Measurements from ENCODE around the gene TRIM9. TPM values are rescaled to one million over a fixed set of nuclear protein-coding genes. Genes with fewer than 3 reads are reported as not detected.

The TRIM9 gene
- total and polyA plus RNA-seq, 2 of the 4 experiments (the other 2 are of a cell fraction) = under 0.01 to 0.09 TPM

DNA sequence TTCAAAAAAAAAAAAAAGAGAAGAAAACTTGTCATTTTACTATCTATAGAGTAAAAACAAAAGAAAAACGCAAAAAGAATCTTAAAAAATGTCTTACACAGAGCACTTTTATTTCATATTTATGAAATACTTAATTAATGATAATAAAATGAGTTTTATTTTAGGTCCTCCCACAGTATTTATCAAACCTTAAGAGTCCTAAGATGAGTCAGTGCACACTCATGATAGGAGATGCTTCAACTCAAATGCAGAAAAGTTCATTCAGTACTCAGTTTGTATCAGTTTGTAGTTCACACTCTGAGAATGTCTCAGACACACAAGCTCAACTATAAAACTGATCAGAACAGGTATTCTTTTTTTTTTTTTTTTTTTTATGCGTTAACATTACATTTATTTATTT is 41.7 kb downstream of the TRIM9 start:
- H2AFZ ChIP-seq (replicated peaks; ENCODE audit: low read length, poor library complexity) = no peak overlapping the region
- no peak overlapping the region for H2BK120ac ChIP-seq (ENCODE audit: low read depth, low read length)
- intact Hi-C loops (cut with micrococcal nuclease) = no loop called here
- H3K9me3 ChIP-seq (ENCODE audit: control insufficient read depth, insufficient read depth, low read length) = peaks cover 4% of the 10 kb centered on the region; the same call in 1 of the 2 replicates
- H3K27me3 ChIP-seq (ENCODE audit: control insufficient read depth, insufficient read depth, low read length) = peaks cover 13% of the 10 kb centered on the region
- CTCF ChIA-PET = no interaction called here
- no peak overlapping the region for H3K9ac ChIP-seq (ENCODE audit: low read depth, low read length)
- H3K4ac ChIP-seq (ENCODE audit: low read depth, low read length) = no peak overlapping the region
- no peak overlapping the region for H3K4me3 ChIP-seq (ENCODE audit: insufficient read depth, low read depth, low read length)
- H3K27ac ChIP-seq (ENCODE audit: insufficient read depth, low read length) = no peak overlapping the region
- in situ Hi-C loops (cut with MboI; ENCODE audit: low sequenced_read_pairs) = no loop called here
- H4K5ac ChIP-seq (ENCODE audit: low read depth, low read length) = no peak overlapping the region
- H3K56ac ChIP-seq (ENCODE audit: extremely low read depth, insufficient read depth, low read length) = no peak overlapping the region
- H2BK5ac ChIP-seq (ENCODE audit: low read depth, low read length, poor library complexity, severe bottlenecking) = no peak overlapping the region
- no peak for TF ChIP-seq RCOR1 (IDR thresholded peaks at IDR 0.05; ENCODE audit: insufficient replicate concordance, low read length)
- TF ChIP-seq RAD21 (IDR thresholded peaks at IDR 0.05; ENCODE audit: low read length) = no peak
- TF ChIP-seq MXI1 (IDR thresholded peaks at IDR 0.05; ENCODE audit: borderline replicate concordance, low read depth, low read length) = no peak
- TF ChIP-seq, protein P1, sequence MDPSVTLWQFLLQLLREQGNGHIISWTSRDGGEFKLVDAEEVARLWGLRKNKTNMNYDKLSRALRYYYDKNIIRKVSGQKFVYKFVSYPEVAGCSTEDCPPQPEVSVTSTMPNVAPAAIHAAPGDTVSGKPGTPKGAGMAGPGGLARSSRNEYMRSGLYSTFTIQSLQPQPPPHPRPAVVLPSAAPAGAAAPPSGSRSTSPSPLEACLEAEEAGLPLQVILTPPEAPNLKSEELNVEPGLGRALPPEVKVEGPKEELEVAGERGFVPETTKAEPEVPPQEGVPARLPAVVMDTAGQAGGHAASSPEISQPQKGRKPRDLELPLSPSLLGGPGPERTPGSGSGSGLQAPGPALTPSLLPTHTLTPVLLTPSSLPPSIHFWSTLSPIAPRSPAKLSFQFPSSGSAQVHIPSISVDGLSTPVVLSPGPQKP (IDR thresholded peaks at IDR 0.05; ENCODE audit: borderline replicate concordance, low read depth, low read length) = no peak
- H2AK9ac ChIP-seq (replicated peaks; ENCODE audit: low read depth, low read length, poor library complexity) = no peak overlapping the region
- H2BK20ac ChIP-seq (ENCODE audit: low read depth, low read length) = no peak overlapping the region
- no peak overlapping the region for H4K8ac ChIP-seq (ENCODE audit: low read depth in 2 of 2, low read length in 2 of 2)
- BruUV-seq (replicated peaks) = no TSS peak
- H4K91ac ChIP-seq (ENCODE audit: insufficient read depth, low read depth, low read length) = no peak overlapping the region
- no peak overlapping the region for H3K4me2 ChIP-seq (ENCODE audit: low read depth, low read length)
- POLR2A ChIA-PET (ENCODE audit: unreplicated experiment) = no interaction called here
- dilution Hi-C loops (cut with HindIII; ENCODE audit: low sequenced_read_pairs, unreplicated experiment) = no loop called here
- no peak overlapping the region for H2AK5ac ChIP-seq (ENCODE audit: low read depth, low read length)
- no CpG with 5 or more reads among the region's 2 CpGs for WGBS, 2 experiments (ENCODE audit: extremely low coverage in 2 of 2, insufficient read length in 1 of 2)
- no peaks in the 10 kb centered on the region for H3K4me1 ChIP-seq (ENCODE audit: control insufficient read depth, insufficient read depth, low read length)
- no peaks in the 10 kb centered on the region for H4K20me1 ChIP-seq (ENCODE audit: insufficient read depth, low read length)
- no peaks in the 10 kb centered on the region for H3K79me1 ChIP-seq (ENCODE audit: low read depth in 1 of 2, low read length in 2 of 2)
- ATAC-seq (ENCODE audit: low read depth) (no peak), DNase-seq (peak; percentile 13)
- H3K23ac ChIP-seq (ENCODE audit: low read depth, low read length) = no peak overlapping the region
- no peaks in the 10 kb centered on the region for H3K9me1 ChIP-seq (ENCODE audit: insufficient read depth, low read length)
- H3K18ac ChIP-seq (ENCODE audit: low read depth, low read length) = no peak overlapping the region
- H2BK15ac ChIP-seq (ENCODE audit: low read depth, low read length) = no peak overlapping the region
- H3K14ac ChIP-seq (replicated peaks; ENCODE audit: low read depth, low read length) = no peak overlapping the region
- no peaks in the 10 kb centered on the region for H3K36me3 ChIP-seq (ENCODE audit: control insufficient read depth, insufficient read depth, low read length)

Measured in IMR-90 (cell line).